ENCODE data around the gene VMA21.

- TF ChIP-seq CTCF (IDR thresholded peaks at IDR 0.05) = no peak
- no peak for TF ChIP-seq POLR2AphosphoS5 (IDR thresholded peaks at IDR 0.05)
- TF ChIP-seq EP300 (IDR thresholded peaks at IDR 0.05) = no peak
Observed at GRCh38 chrX:151393514-151393913, 3.5 kb upstream of the VMA21 start.

All from upper lobe of left lung (tissue), 4 donors.